Liver (tissue), 3 donors: Measurements from ENCODE around the gene FAM204A.

Experiments used
- CTCF ChIP-seq: fragments of 150-350 bp; IDR thresholded peaks from 2 replicates; pipeline ENCODE4 v1.5.1; 2017; ENCODE audit warnings: improper control_type of control experiment, low read depth, low read length; ENCODE audit not compliant: missing input control
- EGR1 ChIP-seq, 2 donors: IDR thresholded peaks; 2 replicates each; pipeline ENCODE4 v1.6.1; 2016 to 2018; ENCODE audit warnings: antibody characterized with exemption in 2 of 2, low read depth in 2 of 2
- FOXA2 ChIP-seq: IDR thresholded peaks from 2 replicates; pipeline ENCODE4 v1.6.1; 2016; ENCODE audit warnings: antibody characterized with exemption
- GABPA ChIP-seq, 2 donors: IDR thresholded peaks in 1 of 2; conservative IDR thresholded peaks in 1 of 2; 2 replicates each; pipeline ENCODE4 v1.6.1; 2016; ENCODE audit warnings: antibody characterized with exemption in 2 of 2, mild to moderate bottlenecking in 1 of 2, moderate library complexity in 1 of 2
- MAX ChIP-seq: IDR thresholded peaks from 2 replicates; pipeline ENCODE4 v1.6.1; 2016; ENCODE audit warnings: antibody characterized with exemption
- RAD21 ChIP-seq, 2 donors: IDR thresholded peaks; 2 replicates each; pipeline ENCODE4 v1.6.1; 2016; ENCODE audit warnings: antibody characterized with exemption in 2 of 2, mild to moderate bottlenecking in 2 of 2
- REST ChIP-seq: IDR thresholded peaks from 2 replicates; pipeline ENCODE4 v1.6.1; 2016; ENCODE audit warnings: antibody characterized with exemption, mild to moderate bottlenecking
- SP1 ChIP-seq: IDR thresholded peaks from 2 replicates; pipeline ENCODE4 v1.6.1; 2018; ENCODE audit warnings: antibody characterized with exemption, mild to moderate bottlenecking
- TAF1 ChIP-seq: conservative IDR thresholded peaks from 2 replicates; pipeline ENCODE4 v1.6.1; 2016; ENCODE audit warnings: antibody characterized with exemption, mild to moderate bottlenecking
- YY1 ChIP-seq: IDR thresholded peaks from 2 replicates; pipeline ENCODE4 v1.6.1; 2016; ENCODE audit warnings: antibody characterized with exemption, mild to moderate bottlenecking
- donor health status: healthy.
- donor health status: healthy.

- TF ChIP-seq CTCF, result no peak
- TF ChIP-seq YY1, result no peak
- TF ChIP-seq TAF1, result no peak
- TF ChIP-seq FOXA2, result no peak
- TF ChIP-seq EGR1 (IDR thresholded peaks at IDR 0.05; ENCODE audit: low read depth in 2 of 2), result no peak
- no peak for TF ChIP-seq GABPA (IDR thresholded peaks at IDR 0.05 in 1 of 2, conservative IDR thresholded peaks at IDR 0.05 in 1 of 2)
- no peak for TF ChIP-seq RAD21 (IDR thresholded peaks at IDR 0.05)
- TF ChIP-seq MAX, result no peak
- TF ChIP-seq SP1, result no peak
- no peak for TF ChIP-seq REST
Measured at GRCh38 chr10:118339111-118339510, 3.0 kb downstream of the FAM204A start.
